ENCODE results near the gene LIMCH1.
A peak's percentile ranks its signal among the peaks of the same experiment; 100 is the strongest.

DNA sequence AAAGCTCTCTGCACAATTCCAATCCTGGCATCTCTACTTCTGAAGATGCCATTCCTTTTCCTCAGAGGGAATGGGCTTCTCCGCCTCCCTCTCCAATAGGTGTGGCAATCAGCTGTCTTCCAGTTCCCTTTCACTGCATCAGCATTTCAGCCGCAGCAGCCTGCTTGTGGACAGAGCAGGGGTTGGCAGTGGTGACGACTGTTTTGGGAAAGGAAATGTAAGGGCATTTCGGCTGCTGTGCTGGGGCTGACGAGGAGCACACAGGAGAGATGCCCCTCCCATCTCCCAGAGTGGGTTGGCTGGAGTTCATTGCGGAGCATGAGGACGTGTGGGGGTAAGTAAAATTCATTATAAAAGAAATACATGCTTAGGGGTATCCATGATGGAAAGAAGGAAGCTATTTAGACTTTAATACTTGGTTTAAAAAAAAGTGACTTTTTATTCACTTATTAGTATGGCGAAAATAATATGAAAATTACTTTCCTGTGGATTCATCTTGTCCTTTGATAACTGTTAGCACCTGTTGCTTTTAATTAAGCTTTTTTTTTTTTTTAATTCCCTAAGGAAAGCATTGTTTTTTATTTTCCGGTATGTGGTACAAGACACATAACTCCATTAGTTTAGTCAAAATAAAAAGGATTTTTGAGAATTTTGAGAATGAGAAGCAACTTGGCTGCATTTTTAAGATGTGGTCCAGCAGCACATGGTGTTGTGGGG is at the start of gene LIMCH1:
- TF ChIP-seq, protein P1, sequence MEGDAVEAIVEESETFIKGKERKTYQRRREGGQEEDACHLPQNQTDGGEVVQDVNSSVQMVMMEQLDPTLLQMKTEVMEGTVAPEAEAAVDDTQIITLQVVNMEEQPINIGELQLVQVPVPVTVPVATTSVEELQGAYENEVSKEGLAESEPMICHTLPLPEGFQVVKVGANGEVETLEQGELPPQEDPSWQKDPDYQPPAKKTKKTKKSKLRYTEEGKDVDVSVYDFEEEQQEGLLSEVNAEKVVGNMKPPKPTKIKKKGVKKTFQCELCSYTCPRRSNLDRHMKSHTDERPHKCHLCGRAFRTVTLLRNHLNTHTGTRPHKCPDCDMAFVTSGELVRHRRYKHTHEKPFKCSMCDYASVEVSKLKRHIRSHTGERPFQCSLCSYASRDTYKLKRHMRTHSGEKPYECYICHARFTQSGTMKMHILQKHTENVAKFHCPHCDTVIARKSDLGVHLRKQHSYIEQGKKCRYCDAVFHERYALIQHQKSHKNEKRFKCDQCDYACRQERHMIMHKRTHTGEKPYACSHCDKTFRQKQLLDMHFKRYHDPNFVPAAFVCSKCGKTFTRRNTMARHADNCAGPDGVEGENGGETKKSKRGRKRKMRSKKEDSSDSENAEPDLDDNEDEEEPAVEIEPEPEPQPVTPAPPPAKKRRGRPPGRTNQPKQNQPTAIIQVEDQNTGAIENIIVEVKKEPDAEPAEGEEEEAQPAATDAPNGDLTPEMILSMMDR (IDR thresholded peaks at IDR 0.05), result no peak
- no peak for TF ChIP-seq POLR2A (IDR thresholded peaks at IDR 0.05)
- peak in 3 of 4 donors; percentile 19 to 50 (median 30) for TF ChIP-seq POLR2AphosphoS5 (IDR thresholded peaks at IDR 0.05)
- TF ChIP-seq EP300 (IDR thresholded peaks at IDR 0.05), result no peak
